B cell (primary cell): ENCODE data around the gene CCDC88C. TPM values are rescaled to one million over a fixed set of nuclear protein-coding genes. Genes with fewer than 3 reads are reported as not detected.

Experiments
- ATAC-seq: fragments of 200-7000 bp; cut with Tn5 transposase; one replicate; pipeline ENCODE4 v1.10.0; 2021; ENCODE audit warnings: low read depth, mild to moderate bottlenecking, moderate number of reproducible peaks, moderate library complexity
- CTCF ChIA-PET: fragments of 350-600 bp; sonication (Branson Sonifier 250); formaldehyde crosslinking; loops from one replicate; lab custom pipeline; 2021; ENCODE audit warnings: antibody characterized with exemption, inconsistent platforms; lab: Charles Lee
- POLR2A ChIA-PET: fragments of 350-600 bp; sonication (Branson Sonifier 250); formaldehyde crosslinking; loops from one replicate; lab custom pipeline; 2021; ENCODE audit warnings: antibody characterized with exemption; lab: Charles Lee
- DNase-seq: peaks from one replicate; pipeline ENCODE4 v3.0.0; 2013
- H2AFZ ChIP-seq: 2 replicates; pipeline ENCODE4 v1.6.1; 2012; ENCODE audit warnings: mild to moderate bottlenecking, low read depth, low read length; ENCODE audit not compliant: insufficient read depth, poor library complexity, severe bottlenecking
- H3K27ac ChIP-seq, 2 donors: 1 replicate in 1 of 2; 2 replicates in 1 of 2; pipeline ENCODE4 v1.5.1; 2012 to 2013; ENCODE audit warnings: low read length in 2 of 2, mild to moderate bottlenecking in 2 of 2, moderate library complexity in 1 of 2
- H3K27me3 ChIP-seq, 4 experiments: fragments of 200-600 bp in 1 of 4; sonication (generic) in 1 of 4; replicated peaks in 1 of 4; 1 replicate in 2 of 4; 2 replicates in 2 of 4; pipeline versions ENCODE4 v1.6.1 to v1.7.0; 2013 to 2016; ENCODE audit warnings: low read length in 3 of 4, mild to moderate bottlenecking in 2 of 4, mixed read lengths in 1 of 4, moderate library complexity in 1 of 4; ENCODE audit not compliant: insufficient read depth in 4 of 4, control insufficient read depth in 3 of 4; ENCODE audit errors: control extremely low read depth in 1 of 4
- H3K36me3 ChIP-seq, 2 experiments: replicated peaks in 1 of 2; 1 replicate in 1 of 2; 2 replicates in 1 of 2; pipeline versions ENCODE4 v1.6.1 to v1.7.1; 2013; ENCODE audit warnings: low read length in 1 of 2; ENCODE audit not compliant: insufficient read depth in 2 of 2, control insufficient read depth in 1 of 2; ENCODE audit errors: control extremely low read depth in 1 of 2, extremely low read depth in 1 of 2
- H3K4me1 ChIP-seq, 2 donors: fragments of 200-600 bp in 1 of 2; sonication (generic) in 1 of 2; 1 replicate in 1 of 2; 2 replicates in 1 of 2; pipeline versions ENCODE4 v1.5.1 to v1.6.1; 2013 to 2017; ENCODE audit warnings: low read length in 2 of 2; ENCODE audit not compliant: control insufficient read depth in 2 of 2, insufficient read depth in 2 of 2
- H3K4me2 ChIP-seq: replicated peaks from 2 replicates; pipeline ENCODE3; 2012; ENCODE audit warnings: mild to moderate bottlenecking, low read depth, low read length; ENCODE audit not compliant: poor library complexity, severe bottlenecking
- H3K4me3 ChIP-seq, 5 experiments: fragments of 200-600 bp in 1 of 5; sonication (generic) in 1 of 5; 1 replicate in 3 of 5; 2 replicates in 2 of 5; pipeline versions ENCODE4 v1.5.1 to v1.7.0; 2011 to 2016; ENCODE audit warnings: low read length in 4 of 5, mild to moderate bottlenecking in 4 of 5, low read depth in 2 of 5, control low read depth in 1 of 5, moderate library complexity in 1 of 5; ENCODE audit not compliant: insufficient read depth in 1 of 5; ENCODE audit errors: control extremely low read depth in 1 of 5, extremely low read depth in 1 of 5
- H3K79me2 ChIP-seq: fragments of 200-600 bp; sonication (generic); one replicate; pipeline ENCODE4 v1.6.0; 2016; ENCODE audit warnings: low read length; ENCODE audit not compliant: control insufficient read depth, insufficient read depth
- H3K9ac ChIP-seq: fragments of 200-600 bp; sonication (generic); 2 replicates; pipeline ENCODE4 v1.6.1; 2017; ENCODE audit warnings: mild to moderate bottlenecking, low read length, moderate library complexity
- H3K9me3 ChIP-seq, 3 donors: one replicate each; pipeline versions ENCODE4 v1.6.1 to v1.7.1; 2013; ENCODE audit warnings: low read length in 2 of 3; ENCODE audit not compliant: control insufficient read depth in 2 of 3, insufficient read depth in 1 of 3; ENCODE audit errors: control extremely low read depth in 1 of 3
- H4K20me1 ChIP-seq: 2 replicates; pipeline ENCODE4 v1.6.0; 2012; ENCODE audit warnings: mild to moderate bottlenecking, low read length; ENCODE audit not compliant: insufficient read depth, control insufficient read depth, poor library complexity, severe bottlenecking
- H3K27ac Mint-ChIP-seq: one replicate; pipeline ENCODE4 v1.8.0; 2021; ENCODE audit warnings: mixed read lengths
- H3K27me3 Mint-ChIP-seq: one replicate; pipeline ENCODE4 v1.8.0; 2021; ENCODE audit warnings: mixed read lengths
- H3K4me1 Mint-ChIP-seq: one replicate; pipeline ENCODE4 v1.8.0; 2021; ENCODE audit warnings: mixed read lengths
- H3K4me3 Mint-ChIP-seq: one replicate; pipeline ENCODE4 v1.8.0; 2021; ENCODE audit warnings: mixed read lengths
- H3K9me3 Mint-ChIP-seq: one replicate; pipeline ENCODE4 v1.8.0; 2022; ENCODE audit warnings: mixed read lengths; ENCODE audit not compliant: insufficient read depth
- EZH2 ChIP-seq: IDR thresholded peaks from 2 replicates; pipeline ENCODE4 v1.6.1; 2012; ENCODE audit warnings: borderline replicate concordance, low read depth, mild to moderate bottlenecking, moderate library complexity, low read length; ENCODE audit not compliant: insufficient read depth, poor library complexity, severe bottlenecking
- WGBS: methylation state at CpG from one replicate; pipeline ENCODE4 v1.1.5; 2013; ENCODE audit warnings: missing lambda C conversion rate; ENCODE audit not compliant: insufficient coverage; 5-methylcytosine and 5-hydroxymethylcytosine counted together
- intact Hi-C: fragments of 100-400 bp; cut with micrococcal nuclease; formaldehyde crosslinking; loops from one replicate; pipeline ENCODE4 v1.10.0; 2022
- polyA plus RNA-seq: library from polyadenylated mRNA; depleted of rRNA; stranded (reverse); fragments of >200 nt; gene quantifications from 2 replicates; pipeline ENCODE4 v1.2.3, GENCODE V29; 2012
- total RNA-seq, 2 donors: library from RNA; stranded (reverse); fragments of 120-200 nt in 1 of 2; gene quantifications; 1 replicate in 1 of 2; 2 replicates in 1 of 2; pipeline versions ENCODE4 v1.2.3 to v1.2.4, GENCODE V29; 2013 to 2022
- TF ChIP-seq, protein P1 (sequence below): fragments of 200-600 bp; IDR thresholded peaks from one replicate; pipeline ENCODE4 v1.8.0; 2022; ENCODE audit warnings: antibody characterized with exemption, mild to moderate bottlenecking

The CCDC88C gene
- total and polyA plus RNA-seq, 2 donors (not counting 1 experiment from before 2014, with no cell fraction given), result 98.7 to 181 TPM

DNA sequence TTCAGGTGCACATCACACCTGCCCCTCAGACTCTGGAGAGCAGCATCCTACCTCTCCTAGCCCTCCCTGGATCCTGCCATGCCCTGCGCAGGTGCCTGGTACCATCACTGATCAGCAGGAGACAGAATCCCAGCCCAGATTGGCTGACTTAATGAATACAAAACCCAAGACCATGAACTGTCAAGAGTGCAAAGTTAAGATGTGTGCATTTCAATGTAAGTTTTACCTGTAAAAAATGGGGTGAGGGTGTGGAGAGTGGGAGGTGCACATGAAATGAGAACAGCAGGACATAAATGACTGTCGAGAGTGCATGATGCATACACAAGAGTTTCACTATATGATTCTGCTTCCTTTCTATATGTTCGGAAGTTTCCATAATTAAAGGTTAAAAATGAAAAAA is 115.2 kb downstream of the CCDC88C start:
- peaks cover 0 to 4% of the 10 kb centered on the region in 2 donors for H3K4me1 ChIP-seq
- TF ChIP-seq, protein P1, sequence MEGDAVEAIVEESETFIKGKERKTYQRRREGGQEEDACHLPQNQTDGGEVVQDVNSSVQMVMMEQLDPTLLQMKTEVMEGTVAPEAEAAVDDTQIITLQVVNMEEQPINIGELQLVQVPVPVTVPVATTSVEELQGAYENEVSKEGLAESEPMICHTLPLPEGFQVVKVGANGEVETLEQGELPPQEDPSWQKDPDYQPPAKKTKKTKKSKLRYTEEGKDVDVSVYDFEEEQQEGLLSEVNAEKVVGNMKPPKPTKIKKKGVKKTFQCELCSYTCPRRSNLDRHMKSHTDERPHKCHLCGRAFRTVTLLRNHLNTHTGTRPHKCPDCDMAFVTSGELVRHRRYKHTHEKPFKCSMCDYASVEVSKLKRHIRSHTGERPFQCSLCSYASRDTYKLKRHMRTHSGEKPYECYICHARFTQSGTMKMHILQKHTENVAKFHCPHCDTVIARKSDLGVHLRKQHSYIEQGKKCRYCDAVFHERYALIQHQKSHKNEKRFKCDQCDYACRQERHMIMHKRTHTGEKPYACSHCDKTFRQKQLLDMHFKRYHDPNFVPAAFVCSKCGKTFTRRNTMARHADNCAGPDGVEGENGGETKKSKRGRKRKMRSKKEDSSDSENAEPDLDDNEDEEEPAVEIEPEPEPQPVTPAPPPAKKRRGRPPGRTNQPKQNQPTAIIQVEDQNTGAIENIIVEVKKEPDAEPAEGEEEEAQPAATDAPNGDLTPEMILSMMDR, result no peak
- no peak for TF ChIP-seq EZH2
- Mint-ChIP-seq H3K27me3 (no peaks in the 10 kb centered on the region), H3K4me1 (peaks cover 9% of the 10 kb centered on the region), H3K27ac (peak overlapping the region; percentile 68), H3K4me3 (no peak overlapping the region), H3K9me3 (no peaks in the 10 kb centered on the region)
- H3K27me3 ChIP-seq, result no peaks in the 10 kb centered on the region
- peak overlapping the region in 1 of 2 donors; percentile 45 for H3K27ac ChIP-seq
- H2AFZ ChIP-seq, result no peak overlapping the region
- no peak overlapping the region for H3K4me3 ChIP-seq
- 60% methylated on average over 1 of the region's 3 CpGs for WGBS
- no peak overlapping the region for H3K4me2 ChIP-seq
- H3K79me2 ChIP-seq, result peaks cover 81% of the 10 kb centered on the region
- ChIA-PET CTCF (no interaction called here), POLR2A (interaction anchor here (0.6 kb wide), 1 partner anchor 279 kb away, joined by 3 read pairs; no protein-coding TSS in a partner anchor)
- H3K36me3 ChIP-seq, result peaks cover 3 to 93% of the 10 kb centered on the region in 2 experiments
- no peaks in the 10 kb centered on the region for H3K9me3 ChIP-seq
- no peak for DNase-seq
- H4K20me1 ChIP-seq, result peaks cover 47% of the 10 kb centered on the region
- intact Hi-C loops, result no loop called here
- ATAC-seq, result no peak
- H3K9ac ChIP-seq, result no peak overlapping the region

DNA sequence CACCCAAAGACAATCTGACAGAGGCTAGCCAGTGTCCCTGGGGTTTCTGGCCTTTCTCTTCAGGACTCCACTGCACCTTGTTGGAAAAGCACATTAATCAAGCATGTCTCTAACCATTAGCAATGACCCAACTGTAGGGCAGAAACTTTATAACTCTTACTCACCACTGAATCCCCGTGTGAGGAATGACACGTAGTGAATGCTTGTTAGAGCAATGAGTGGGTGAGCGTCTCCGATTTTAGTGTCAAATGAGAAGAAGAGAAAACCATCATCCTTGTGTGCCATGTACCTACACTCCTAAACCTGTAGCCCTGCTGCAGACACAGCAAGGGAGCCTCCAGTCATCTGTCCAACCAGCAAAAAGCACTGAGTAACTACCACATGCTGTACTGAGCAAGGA is 116.7 kb downstream of the CCDC88C start:
- H3K4me2 ChIP-seq, result no peak overlapping the region
- H3K4me3 ChIP-seq, result no peak overlapping the region
- H3K9me3 Mint-ChIP-seq, result no peaks in the 10 kb centered on the region
- ATAC-seq (no peak), DNase-seq (no peak)
- H3K27me3 ChIP-seq, result no peaks in the 10 kb centered on the region
- no peak overlapping the region for H3K9ac ChIP-seq
- peaks cover 9% of the 10 kb centered on the region for H3K4me1 Mint-ChIP-seq
- H3K27me3 Mint-ChIP-seq, result no peaks in the 10 kb centered on the region
- ChIA-PET POLR2A (no interaction called here), CTCF (no interaction called here)
- no CpG with 5 or more reads among the region's 4 CpGs for WGBS
- peaks cover 0 to 4% of the 10 kb centered on the region in 2 donors for H3K4me1 ChIP-seq
- H3K4me3 Mint-ChIP-seq, result no peak overlapping the region
- peak overlapping the region; percentile 41 for H3K27ac Mint-ChIP-seq
- H3K79me2 ChIP-seq, result peaks cover 80% of the 10 kb centered on the region
- H4K20me1 ChIP-seq, result peaks cover 53% of the 10 kb centered on the region
- H3K9me3 ChIP-seq, result no peaks in the 10 kb centered on the region
- intact Hi-C loops, result no loop called here
- H2AFZ ChIP-seq, result no peak overlapping the region
- H3K27ac ChIP-seq, result no peak overlapping the region
- TF ChIP-seq EZH2, result no peak
- TF ChIP-seq, protein P1, result no peak
- H3K36me3 ChIP-seq, result peaks cover 3 to 93% of the 10 kb centered on the region in 2 experiments
